ENCODE data around the gene SLC22A16. TPM values are rescaled to one million over a fixed set of nuclear protein-coding genes. Genes with fewer than 3 reads are reported as not detected.

Gene SLC22A16, protein sequence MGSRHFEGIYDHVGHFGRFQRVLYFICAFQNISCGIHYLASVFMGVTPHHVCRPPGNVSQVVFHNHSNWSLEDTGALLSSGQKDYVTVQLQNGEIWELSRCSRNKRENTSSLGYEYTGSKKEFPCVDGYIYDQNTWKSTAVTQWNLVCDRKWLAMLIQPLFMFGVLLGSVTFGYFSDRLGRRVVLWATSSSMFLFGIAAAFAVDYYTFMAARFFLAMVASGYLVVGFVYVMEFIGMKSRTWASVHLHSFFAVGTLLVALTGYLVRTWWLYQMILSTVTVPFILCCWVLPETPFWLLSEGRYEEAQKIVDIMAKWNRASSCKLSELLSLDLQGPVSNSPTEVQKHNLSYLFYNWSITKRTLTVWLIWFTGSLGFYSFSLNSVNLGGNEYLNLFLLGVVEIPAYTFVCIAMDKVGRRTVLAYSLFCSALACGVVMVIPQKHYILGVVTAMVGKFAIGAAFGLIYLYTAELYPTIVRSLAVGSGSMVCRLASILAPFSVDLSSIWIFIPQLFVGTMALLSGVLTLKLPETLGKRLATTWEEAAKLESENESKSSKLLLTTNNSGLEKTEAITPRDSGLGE
- not detected in 2 replicates for total RNA-seq (2013; cell fraction: nucleolus; rRNA removed)
- total RNA-seq (2014; rRNA removed): not detected in 2 replicates
- not detected in 2 replicates for total RNA-seq (2014; rRNA removed; fragmentation: Illumina TruSeq; extraction: Trizol)
- total RNA-seq (2021): not detected in 2 replicates
- polyA plus RNA-seq (2011; ENCODE audit: low read depth): not detected
- polyA plus RNA-seq (2011; rRNA removed): not detected in 2 replicates
- polyA plus RNA-seq (2011; cell fraction: cytosol; rRNA removed): not detected in 2 replicates
- polyA plus RNA-seq (2011; cell fraction: nucleus; rRNA removed): not detected in 2 replicates
- polyA plus RNA-seq (2012): not detected in 2 replicates
- not detected in 2 replicates for polyA plus RNA-seq (2014; fragmentation: Illumina TruSeq; extraction: Trizol)
- not detected for polyA plus RNA-seq (2014; fragmentation: Nextera tagmentation; extraction: Ambion mirVana)
- not detected in 2 replicates for polyA plus RNA-seq (2014; rRNA removed)
- polyA plus RNA-seq (2016; fragmentation: Nextera tagmentation; extraction: Ambion mirVana): not detected
- not detected in 2 replicates for polyA minus RNA-seq (2011; rRNA and poly(A)+ RNA removed)
- not detected in 2 replicates for polyA minus RNA-seq (2011; cell fraction: cytosol; rRNA and poly(A)+ RNA removed)
- not detected in 2 replicates for polyA minus RNA-seq (2011; cell fraction: nucleus; rRNA and poly(A)+ RNA removed)
- Bru-seq, nascent RNA: percentile 2 among the genes with signal in this experiment
- percentile 6 among the genes with signal in this experiment for BruChase-seq, experiment 1, labeled RNA remaining after a 6-hour chase
- percentile 10 among the genes with signal in this experiment for BruChase-seq, experiment 2, labeled RNA remaining after a 2-hour chase
- long read RNA-seq, experiment 1: 0 reads
- long read RNA-seq, experiment 2: 0 reads

DNA sequence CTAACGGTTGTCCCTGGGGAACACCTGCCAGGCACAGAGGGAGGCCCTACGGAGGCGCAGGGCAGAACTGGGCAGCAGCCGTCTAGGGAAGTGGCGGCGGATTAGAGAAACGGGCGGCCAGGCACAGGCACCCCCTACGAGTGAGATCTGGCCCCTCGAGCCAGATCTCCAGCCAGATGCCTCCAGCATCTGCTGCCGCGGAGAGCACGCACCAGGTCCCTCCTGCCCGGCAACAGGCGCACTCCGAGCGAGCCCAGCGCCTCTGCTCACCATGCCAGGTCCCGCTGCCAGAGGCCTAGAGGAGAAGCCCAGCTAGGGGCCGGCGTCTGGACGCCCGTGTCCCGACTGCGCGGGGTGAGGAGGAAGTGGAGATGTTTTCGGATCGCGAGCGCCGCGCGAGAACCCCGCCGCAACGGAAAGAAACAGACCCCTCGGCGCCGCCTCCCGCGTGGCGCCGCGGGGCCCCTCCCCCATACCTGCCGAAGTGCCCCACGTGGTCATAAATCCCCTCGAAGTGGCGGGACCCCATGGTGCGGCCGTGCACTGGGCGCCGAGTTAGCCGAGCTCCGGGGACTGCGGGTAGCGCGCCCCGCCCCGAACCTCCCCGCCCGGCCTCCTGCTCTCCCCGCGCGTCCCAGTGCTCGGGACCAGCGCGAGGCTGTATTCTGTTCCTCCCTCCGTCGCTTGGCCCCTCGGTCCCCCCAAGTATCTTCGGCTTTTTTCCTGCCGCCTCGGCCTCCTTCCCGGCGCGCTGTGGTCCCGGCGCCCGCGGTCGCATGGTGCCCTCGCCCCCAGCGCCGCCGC lies at the start of gene SLC22A16:
Gene SLC22A16, minus strand, starts transcription at position 568 of the 804 bp plus-strand sequence. Its CDS starts 39 bp downstream, at position 529.
- Histone ChIP-seq H3K9ac (ENCODE audit: control insufficient read depth, insufficient read depth, low read length) (no peak within 1 kb of the TSS), H3K9me3 (replicated peaks; ENCODE audit: control insufficient read depth, insufficient read depth, low read length) (no peaks in the 10 kb centered on the region), H3K4me2 (ENCODE audit: control insufficient read depth, insufficient read depth) (no peak within 1 kb of the TSS), H3K36me3 (ENCODE audit: control insufficient read depth in 2 of 2, insufficient read depth in 2 of 2, low read length in 1 of 2) (no peaks in the 10 kb centered on the region), H4K20me1 (ENCODE audit: control insufficient read depth, insufficient read depth) (no peaks in the 10 kb centered on the region), H3K27me3 (replicated peaks in 1 of 2; ENCODE audit: control insufficient read depth in 2 of 2, insufficient read depth in 2 of 2, low read length in 1 of 2) (peaks cover 2 to 9% of the 10 kb centered on the region in 2 experiments), H3K4me1 (ENCODE audit: control insufficient read depth, insufficient read depth, low read length) (no peaks in the 10 kb centered on the region), H2AFZ (ENCODE audit: control insufficient read depth, low read depth, low read length) (no peak within 1 kb of the TSS), H3K79me2 (ENCODE audit: control insufficient read depth, insufficient read depth, low read length) (no peaks in the 10 kb centered on the region), H3K27ac (ENCODE audit: control insufficient read depth, insufficient read depth) (no peak within 1 kb of the TSS), H3K4me3 (no peak within 1 kb of the TSS)
- no peak for DNase-seq (ENCODE audit: low read depth, low spot score)
- no TSS peak for BruUV-seq (replicated peaks)
- ChIA-PET RAD21 (ENCODE audit: unreplicated experiment) (no interaction called here), CTCF (no interaction called here), POLR2A (no interaction called here), SMC1A (ENCODE audit: uncharacterized antibody, unreplicated experiment) (interaction anchor here (0.7 kb wide), 1 partner anchor 11 kb away, joined by 3 read pairs; no protein-coding TSS in a partner anchor)
- no peak for TF ChIP-seq SUPT20H (IDR thresholded peaks at IDR 0.05; ENCODE audit: borderline replicate concordance, control insufficient read depth, low read depth, low read length)
- no peak for TF ChIP-seq ZZZ3 (IDR thresholded peaks at IDR 0.05; ENCODE audit: control insufficient read depth, insufficient read length, low read depth)
- no peak for TF ChIP-seq IKZF2 (IDR thresholded peaks at IDR 0.05)
- TF ChIP-seq TCF12 (IDR thresholded peaks at IDR 0.05; ENCODE audit: low read depth, low read length): no peak
- TF ChIP-seq, protein P1, sequence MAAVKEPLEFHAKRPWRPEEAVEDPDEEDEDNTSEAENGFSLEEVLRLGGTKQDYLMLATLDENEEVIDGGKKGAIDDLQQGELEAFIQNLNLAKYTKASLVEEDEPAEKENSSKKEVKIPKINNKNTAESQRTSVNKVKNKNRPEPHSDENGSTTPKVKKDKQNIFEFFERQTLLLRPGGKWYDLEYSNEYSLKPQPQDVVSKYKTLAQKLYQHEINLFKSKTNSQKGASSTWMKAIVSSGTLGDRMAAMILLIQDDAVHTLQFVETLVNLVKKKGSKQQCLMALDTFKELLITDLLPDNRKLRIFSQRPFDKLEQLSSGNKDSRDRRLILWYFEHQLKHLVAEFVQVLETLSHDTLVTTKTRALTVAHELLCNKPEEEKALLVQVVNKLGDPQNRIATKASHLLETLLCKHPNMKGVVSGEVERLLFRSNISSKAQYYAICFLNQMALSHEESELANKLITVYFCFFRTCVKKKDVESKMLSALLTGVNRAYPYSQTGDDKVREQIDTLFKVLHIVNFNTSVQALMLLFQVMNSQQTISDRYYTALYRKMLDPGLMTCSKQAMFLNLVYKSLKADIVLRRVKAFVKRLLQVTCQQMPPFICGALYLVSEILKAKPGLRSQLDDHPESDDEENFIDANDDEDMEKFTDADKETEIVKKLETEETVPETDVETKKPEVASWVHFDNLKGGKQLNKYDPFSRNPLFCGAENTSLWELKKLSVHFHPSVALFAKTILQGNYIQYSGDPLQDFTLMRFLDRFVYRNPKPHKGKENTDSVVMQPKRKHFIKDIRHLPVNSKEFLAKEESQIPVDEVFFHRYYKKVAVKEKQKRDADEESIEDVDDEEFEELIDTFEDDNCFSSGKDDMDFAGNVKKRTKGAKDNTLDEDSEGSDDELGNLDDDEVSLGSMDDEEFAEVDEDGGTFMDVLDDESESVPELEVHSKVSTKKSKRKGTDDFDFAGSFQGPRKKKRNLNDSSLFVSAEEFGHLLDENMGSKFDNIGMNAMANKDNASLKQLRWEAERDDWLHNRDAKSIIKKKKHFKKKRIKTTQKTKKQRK (IDR thresholded peaks at IDR 0.05; ENCODE audit: low read depth, low read length): no peak
- TF ChIP-seq NRF1 (conservative IDR thresholded peaks at IDR 0.05; ENCODE audit: low read depth, low read length): no peak
- TF ChIP-seq IKZF1 (conservative IDR thresholded peaks at IDR 0.05): no peak
- TF ChIP-seq RCOR1 (conservative IDR thresholded peaks at IDR 0.05; ENCODE audit: low read depth, low read length): no peak
- no peak for TF ChIP-seq EGR1 (IDR thresholded peaks at IDR 0.05; ENCODE audit: borderline replicate concordance in 1 of 2, low read depth in 2 of 2, low read length in 2 of 2)
- no peak for TF ChIP-seq ZNF24 (IDR thresholded peaks at IDR 0.05)
- no peak for TF ChIP-seq NFXL1 (IDR thresholded peaks at IDR 0.05; ENCODE audit: borderline replicate concordance)
- TF ChIP-seq MYB (IDR thresholded peaks at IDR 0.05; ENCODE audit: borderline replicate concordance, low read depth, low read length): no peak
- TF ChIP-seq JUNB (IDR thresholded peaks at IDR 0.05): no peak
- no peak for TF ChIP-seq SMARCA5 (IDR thresholded peaks at IDR 0.05)
- no peak for TF ChIP-seq POLR2AphosphoS5 (IDR thresholded peaks at IDR 0.05; ENCODE audit: low read length)
- in situ Hi-C loops (cut with MboI) (no loop called here), intact Hi-C loops (cut with micrococcal nuclease; ENCODE audit: unreplicated experiment) (no loop called here)
- no peak for FAIRE-seq
- 1% methylated on average over 35 of the region's 85 CpGs for WGBS (ENCODE audit: insufficient coverage, insufficient replicate concordance, low lambda C conversion rate, missing lambda C conversion rate)
- no peak; the same call in 2 of the 3 replicates for ATAC-seq

Measured in GM12878 (cell line).